Effector memory CD8-positive, alpha-beta T cell (primary cell): ENCODE measurements around the gene IGF2BP2.

Experiments used
- ATAC-seq: fragments of 150-1000 bp; cut with Tn5 transposase; replicated peaks from 2 replicates; pipeline ENCODE4 v1.10.0; 2021; ENCODE audit warnings: mild to moderate bottlenecking, moderate library complexity
- DNase-seq, 3 experiments: peaks; one replicate each; pipeline ENCODE4 v3.0.0; 2021
- H3K27ac Mint-ChIP-seq, 2 donors: one replicate each; pipeline ENCODE4 v1.8.0; 2022; ENCODE audit warnings: mild to moderate bottlenecking in 2 of 2, mixed read lengths in 2 of 2, moderate library complexity in 2 of 2
- H3K27me3 Mint-ChIP-seq, 2 donors: one replicate each; pipeline ENCODE4 v1.8.0; 2022; ENCODE audit warnings: mixed read lengths in 2 of 2
- H3K36me3 Mint-ChIP-seq: one replicate; pipeline ENCODE4 v1.8.0; 2022; ENCODE audit warnings: mild to moderate bottlenecking, moderate library complexity, mixed read lengths; ENCODE audit not compliant: insufficient read depth
- H3K4me1 Mint-ChIP-seq, 2 donors: one replicate each; pipeline ENCODE4 v1.8.0; 2022; ENCODE audit warnings: low read depth in 2 of 2, mixed read lengths in 2 of 2
- H3K4me3 Mint-ChIP-seq, 2 donors: one replicate each; pipeline ENCODE4 v1.8.0; 2022; ENCODE audit warnings: mild to moderate bottlenecking in 2 of 2, mixed read lengths in 2 of 2, moderate library complexity in 2 of 2
- H3K9me3 Mint-ChIP-seq, 2 donors: one replicate each; pipeline ENCODE4 v1.8.0; 2022; ENCODE audit warnings: mixed read lengths in 2 of 2

Gene IGF2BP2

DNA sequence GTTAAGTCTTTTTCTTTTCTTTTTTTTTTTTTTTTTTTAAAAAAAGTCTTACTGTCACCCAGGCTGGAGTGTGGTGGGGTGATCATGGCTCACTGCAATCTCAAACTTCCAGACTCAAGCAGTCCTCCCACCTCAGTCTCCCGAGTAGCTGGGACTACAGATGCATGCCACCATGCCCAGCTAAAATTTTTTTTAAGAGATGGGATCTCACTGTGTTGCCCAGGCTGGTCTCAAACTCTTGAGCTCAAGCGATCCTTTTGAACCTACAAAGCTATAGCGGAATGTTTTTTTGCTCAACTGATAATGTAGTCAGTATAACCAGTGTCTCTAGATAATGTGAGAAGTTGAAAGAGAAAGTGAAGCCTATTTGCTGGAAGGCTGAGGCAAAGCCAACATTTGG lies 3.9 kb upstream of the IGF2BP2 start:
- ATAC-seq (no peak), DNase-seq (no peak)
- H3K9me3 Mint-ChIP-seq: no peaks in the 10 kb centered on the region
- peaks cover 59 to 80% of the 10 kb centered on the region in 2 donors for H3K27me3 Mint-ChIP-seq
- no peaks in the 10 kb centered on the region for H3K36me3 Mint-ChIP-seq
- no peak overlapping the region for H3K27ac Mint-ChIP-seq
- H3K4me1 Mint-ChIP-seq: peaks cover 8 to 13% of the 10 kb centered on the region in 2 donors
- H3K4me3 Mint-ChIP-seq: no peak overlapping the region

DNA sequence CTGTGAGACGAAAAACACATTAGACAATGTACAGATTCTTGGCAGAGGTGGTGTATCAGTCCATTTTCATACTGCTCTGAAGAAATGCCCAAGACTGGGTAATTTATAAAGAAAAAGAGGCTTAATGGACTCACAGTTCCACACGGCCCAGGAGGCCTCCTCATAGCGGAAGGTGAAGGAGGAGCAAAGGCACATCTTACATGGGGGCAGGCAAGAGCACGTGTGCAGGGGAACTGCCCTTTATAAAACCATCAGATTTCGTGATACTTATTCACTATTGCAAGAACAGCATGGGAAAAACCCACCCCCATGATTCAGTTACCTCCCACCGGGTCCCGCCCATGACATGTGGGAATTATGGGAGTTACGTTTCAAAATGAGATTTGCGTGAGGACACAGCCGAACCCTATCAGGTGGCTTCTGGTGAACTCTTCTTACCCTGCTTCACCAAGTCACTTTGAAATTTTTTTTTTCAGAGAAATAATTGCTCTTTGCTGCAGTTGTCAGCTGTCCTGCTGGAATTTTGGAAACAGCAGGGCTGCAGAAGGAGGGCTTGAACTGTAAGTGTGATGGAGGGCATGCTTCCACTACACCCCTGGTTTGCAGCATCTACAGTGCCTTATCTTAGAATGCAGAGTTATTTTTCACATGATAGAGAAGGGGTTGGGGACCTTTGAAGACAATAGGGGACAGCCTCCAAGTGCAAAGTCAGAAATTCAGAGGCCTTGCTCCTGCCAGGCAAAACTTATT lies 2.9 kb upstream of the IGF2BP2 start:
- Mint-ChIP-seq H3K27ac (no peak overlapping the region), H3K4me3 (no peak overlapping the region), H3K36me3 (no peaks in the 10 kb centered on the region), H3K4me1 (peaks cover 9 to 14% of the 10 kb centered on the region in 2 donors), H3K27me3 (peaks cover 65 to 90% of the 10 kb centered on the region in 2 donors), H3K9me3 (no peaks in the 10 kb centered on the region)
- DNase-seq (no peak), ATAC-seq (no peak)

DNA sequence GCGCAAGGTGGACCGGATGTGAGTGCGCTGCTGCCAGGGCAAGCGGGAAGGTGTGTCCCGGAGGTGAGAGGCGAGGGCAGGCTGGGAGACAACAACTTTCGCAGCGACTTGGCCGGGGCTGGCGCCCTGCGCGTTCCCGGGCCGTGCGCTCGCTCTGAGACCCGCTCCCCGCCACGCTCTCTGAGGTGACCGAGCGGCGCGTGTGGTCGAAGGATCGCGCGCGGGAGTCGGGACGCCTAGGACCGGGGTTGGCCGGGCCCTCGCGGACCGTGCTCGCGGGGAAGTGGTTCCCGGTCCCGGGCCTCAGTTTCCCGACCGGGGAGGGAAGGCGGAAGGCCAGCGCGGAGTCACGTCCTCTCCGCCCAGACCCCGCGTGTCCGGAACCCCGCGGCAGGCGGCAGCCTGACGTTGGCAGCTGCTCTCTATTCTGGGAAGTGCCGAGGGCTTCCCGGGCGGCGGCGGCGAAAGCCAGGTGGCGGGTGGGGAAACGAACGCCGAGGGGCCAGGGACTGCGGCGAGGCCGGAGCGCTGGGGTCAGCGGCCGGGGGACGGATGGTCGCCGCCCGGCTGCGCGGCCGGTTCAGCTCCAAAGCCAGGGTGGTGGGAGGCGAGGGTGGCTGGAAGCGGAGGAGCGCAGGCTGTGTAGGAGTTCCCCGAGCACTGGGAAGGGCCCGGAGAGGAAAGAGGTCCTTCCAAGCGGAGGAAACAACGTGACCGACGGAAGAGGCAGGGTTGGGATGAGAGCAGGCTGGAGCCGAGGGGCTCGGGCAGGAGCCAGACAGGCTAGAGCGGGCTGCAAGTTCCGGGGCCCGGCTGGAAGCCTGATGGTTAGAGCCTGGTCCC lies 1.0 kb upstream of the IGF2BP2 start:
- no peak for DNase-seq
- H3K4me3 Mint-ChIP-seq: peak overlapping the region; percentile 82 to 85
- ATAC-seq: peak; percentile 55
- no peak overlapping the region for H3K27ac Mint-ChIP-seq
- H3K27me3 Mint-ChIP-seq: peaks cover 75 to 88% of the 10 kb centered on the region in 2 donors
- no peaks in the 10 kb centered on the region for H3K9me3 Mint-ChIP-seq
- no peaks in the 10 kb centered on the region for H3K36me3 Mint-ChIP-seq
- H3K4me1 Mint-ChIP-seq: peaks cover 9 to 14% of the 10 kb centered on the region in 2 donors

DNA sequence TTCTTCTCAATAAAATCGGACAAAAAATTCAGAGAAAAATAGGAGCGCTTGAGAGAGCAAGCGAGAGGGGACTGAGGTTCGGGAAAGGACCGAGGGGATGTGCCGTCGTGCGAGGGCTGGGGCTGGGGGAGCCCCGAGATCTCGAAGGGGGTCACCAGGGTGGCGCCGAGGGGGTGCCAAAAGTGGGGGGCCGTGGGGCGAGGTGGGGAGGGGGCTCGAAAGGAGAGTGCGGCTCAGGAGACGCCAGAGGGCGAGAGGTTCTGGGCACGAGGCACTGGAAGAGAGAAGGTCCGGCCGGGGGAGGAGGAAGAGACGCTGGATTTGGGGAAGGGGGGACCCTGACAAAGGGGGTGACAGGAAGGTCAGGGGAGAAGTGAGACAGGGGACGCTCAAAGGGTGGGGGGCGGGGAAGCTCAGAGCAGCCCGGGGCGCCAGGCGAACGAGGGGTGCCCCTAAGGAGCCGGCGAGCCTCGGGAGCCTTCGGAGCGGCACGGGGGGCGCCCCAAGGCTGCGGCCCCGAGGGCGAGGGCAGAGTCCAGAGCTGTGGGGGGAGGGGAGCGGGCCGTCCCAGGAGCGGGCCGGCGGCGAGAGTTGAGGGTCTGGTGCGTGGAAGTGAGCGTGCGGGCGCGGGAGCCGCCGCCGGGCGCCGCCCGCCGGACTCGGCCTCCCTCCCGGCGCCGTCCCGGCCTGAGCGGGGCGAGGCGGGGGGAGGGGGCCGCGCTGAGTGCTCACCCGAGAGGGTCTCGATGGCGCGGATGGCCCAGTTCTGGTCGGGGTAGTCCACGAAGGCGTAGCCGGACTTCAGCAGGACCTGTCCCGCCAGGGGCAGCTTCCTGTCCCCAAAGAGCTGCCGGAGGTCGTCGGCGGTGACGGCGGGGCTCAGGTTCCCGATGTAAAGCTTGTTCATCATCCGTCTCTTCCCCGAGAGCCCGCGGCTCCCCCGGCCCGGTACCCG lies 514 bp downstream of the IGF2BP2 start:
- DNase-seq (no peak), ATAC-seq (no peak)
- H3K36me3 Mint-ChIP-seq: no peaks in the 10 kb centered on the region
- H3K4me1 Mint-ChIP-seq: peaks cover 9 to 14% of the 10 kb centered on the region in 2 donors
- peak overlapping the region; percentile 82 to 85 for H3K4me3 Mint-ChIP-seq
- no peaks in the 10 kb centered on the region for H3K9me3 Mint-ChIP-seq
- H3K27me3 Mint-ChIP-seq: peaks cover 75 to 86% of the 10 kb centered on the region in 2 donors
- H3K27ac Mint-ChIP-seq: peak overlapping the region in 1 of 2 donors; percentile 32

DNA sequence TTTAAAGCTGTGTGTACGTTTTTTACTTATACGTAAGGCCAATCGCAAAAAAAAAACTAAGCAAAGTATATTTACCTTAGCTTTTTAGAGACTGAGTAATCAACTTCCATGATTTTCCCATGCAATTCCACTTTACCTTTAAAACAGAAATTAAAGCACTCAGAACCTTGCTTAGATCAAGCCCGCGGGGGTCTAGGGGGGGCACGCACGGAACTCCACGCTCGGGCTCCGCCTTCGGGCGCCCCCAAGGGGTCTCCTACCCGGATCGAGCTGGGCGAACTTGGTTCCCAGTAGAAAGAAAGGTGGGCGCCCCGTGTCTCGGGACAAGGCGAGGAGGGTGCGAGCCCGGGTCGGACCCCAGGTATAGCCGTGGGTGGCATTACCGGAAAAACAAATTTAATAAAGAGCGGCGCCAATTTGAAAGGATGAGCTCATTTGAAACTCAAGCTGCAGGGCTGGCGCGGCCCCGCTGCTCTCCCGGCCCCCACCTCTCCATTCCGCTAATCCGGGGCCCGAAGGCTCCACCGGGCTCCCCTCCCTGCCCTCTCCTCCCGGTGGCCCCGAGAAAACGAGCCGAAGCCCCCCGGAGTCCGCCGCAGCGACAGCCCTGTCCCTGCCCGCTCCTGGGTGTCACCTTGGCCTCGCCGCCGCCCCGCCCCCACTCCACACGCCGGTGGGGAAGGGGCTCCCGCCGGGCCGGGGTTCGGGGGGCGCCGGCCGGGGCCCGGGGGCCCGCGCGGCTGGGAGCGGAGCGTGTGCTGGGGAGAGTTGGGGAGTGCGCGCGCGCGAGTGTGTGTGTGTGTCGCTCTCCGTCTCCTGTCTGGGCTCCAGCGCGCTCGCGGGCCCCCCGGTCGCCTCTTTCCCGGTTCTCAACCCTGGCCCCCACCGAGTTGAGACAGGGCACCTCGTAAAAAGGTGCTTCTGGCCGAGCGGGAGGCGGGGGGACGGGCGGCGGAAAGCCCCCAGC lies 1.5 kb downstream of the IGF2BP2 start:
- no peak for DNase-seq
- H3K27ac Mint-ChIP-seq: peak overlapping the region in 1 of 2 donors; percentile 32
- H3K9me3 Mint-ChIP-seq: no peaks in the 10 kb centered on the region
- peaks cover 9 to 14% of the 10 kb centered on the region in 2 donors for H3K4me1 Mint-ChIP-seq
- H3K27me3 Mint-ChIP-seq: peaks cover 77 to 82% of the 10 kb centered on the region in 2 donors
- peak; percentile 31 for ATAC-seq
- H3K36me3 Mint-ChIP-seq: no peaks in the 10 kb centered on the region
- H3K4me3 Mint-ChIP-seq: peak overlapping the region; percentile 82 to 85

DNA sequence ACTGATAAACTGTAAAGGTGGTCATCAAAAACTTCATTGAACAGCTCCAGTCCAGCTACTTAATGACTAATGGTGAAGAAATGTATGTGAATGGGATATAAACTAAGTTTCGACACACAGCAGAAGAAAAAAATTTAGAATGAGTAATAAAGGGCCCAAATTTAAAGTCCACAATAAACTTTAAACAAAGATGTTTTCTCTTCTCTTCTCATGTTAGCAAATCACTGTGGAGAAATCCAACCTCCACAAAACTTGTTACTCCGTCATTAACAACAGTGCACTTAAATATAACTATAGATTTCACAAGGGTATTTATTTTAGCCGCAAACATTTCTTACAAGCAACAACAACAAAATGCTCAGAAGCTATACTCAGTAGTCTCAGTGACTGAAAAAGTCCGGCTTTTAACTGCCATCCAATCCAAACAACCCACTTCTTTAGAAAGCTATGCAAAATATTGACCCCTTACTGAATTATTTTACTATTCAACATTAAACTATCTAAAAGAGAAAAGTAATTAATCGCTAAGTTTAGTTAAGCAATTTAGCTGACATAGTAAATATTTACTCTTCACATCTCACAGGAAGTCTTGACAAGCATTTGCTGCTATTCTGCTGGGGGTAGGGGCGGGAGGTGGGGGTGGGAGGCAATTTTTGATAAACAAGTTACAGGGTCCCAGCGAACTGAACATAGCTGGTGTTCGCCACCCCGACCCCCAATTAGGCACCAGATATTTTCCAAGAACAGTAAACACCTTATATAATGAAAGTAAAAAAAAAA lies 2.4 kb downstream of the IGF2BP2 start:
- Mint-ChIP-seq H3K4me3 (peak overlapping the region; percentile 59 to 66), H3K27me3 (peaks cover 71 to 78% of the 10 kb centered on the region in 2 donors), H3K27ac (no peak overlapping the region), H3K36me3 (no peaks in the 10 kb centered on the region), H3K4me1 (peaks cover 9 to 14% of the 10 kb centered on the region in 2 donors), H3K9me3 (no peaks in the 10 kb centered on the region)
- ATAC-seq (no peak), DNase-seq (no peak)

DNA sequence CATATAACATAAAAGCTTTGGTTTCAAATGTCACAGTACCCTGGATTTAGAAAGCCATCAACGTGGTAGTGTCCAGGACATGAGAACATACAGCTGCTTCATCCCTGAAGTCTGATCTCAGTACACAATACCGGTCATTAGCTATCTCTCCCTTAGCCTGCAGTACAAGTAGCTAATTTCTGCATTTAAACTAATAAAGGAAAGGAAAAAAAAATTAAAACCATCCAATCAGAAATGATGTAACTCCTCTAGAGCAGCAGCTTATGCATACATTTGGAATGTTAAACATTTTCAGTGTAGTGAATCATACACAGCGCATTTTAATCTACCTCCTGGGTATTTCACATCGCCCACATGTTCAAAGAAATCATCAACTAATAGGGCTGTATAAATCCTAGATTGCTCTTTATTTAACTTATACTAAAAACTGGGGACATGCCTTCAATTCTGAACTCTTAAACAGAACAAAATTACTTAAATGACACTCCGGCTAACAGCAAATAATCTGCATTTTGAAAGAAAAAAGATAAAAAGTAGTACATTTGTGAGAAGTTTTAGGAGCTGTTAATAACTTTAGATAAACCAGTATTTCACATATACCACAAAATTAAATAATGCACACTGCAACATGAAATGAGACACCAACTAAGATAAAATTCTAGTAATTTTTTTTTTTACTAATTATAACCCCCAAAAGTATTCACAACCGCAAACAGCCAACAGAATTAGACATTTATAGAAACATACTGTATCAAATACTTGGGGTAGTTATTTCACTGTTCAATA lies 3.7 kb downstream of the IGF2BP2 start:
- Mint-ChIP-seq H3K36me3 (no peaks in the 10 kb centered on the region), H3K27me3 (peaks cover 66 to 72% of the 10 kb centered on the region in 2 donors), H3K27ac (no peak overlapping the region), H3K4me1 (peaks cover 7 to 8% of the 10 kb centered on the region in 2 donors), H3K9me3 (no peaks in the 10 kb centered on the region), H3K4me3 (no peak overlapping the region)
- ATAC-seq: no peak
- DNase-seq: no peak

DNA sequence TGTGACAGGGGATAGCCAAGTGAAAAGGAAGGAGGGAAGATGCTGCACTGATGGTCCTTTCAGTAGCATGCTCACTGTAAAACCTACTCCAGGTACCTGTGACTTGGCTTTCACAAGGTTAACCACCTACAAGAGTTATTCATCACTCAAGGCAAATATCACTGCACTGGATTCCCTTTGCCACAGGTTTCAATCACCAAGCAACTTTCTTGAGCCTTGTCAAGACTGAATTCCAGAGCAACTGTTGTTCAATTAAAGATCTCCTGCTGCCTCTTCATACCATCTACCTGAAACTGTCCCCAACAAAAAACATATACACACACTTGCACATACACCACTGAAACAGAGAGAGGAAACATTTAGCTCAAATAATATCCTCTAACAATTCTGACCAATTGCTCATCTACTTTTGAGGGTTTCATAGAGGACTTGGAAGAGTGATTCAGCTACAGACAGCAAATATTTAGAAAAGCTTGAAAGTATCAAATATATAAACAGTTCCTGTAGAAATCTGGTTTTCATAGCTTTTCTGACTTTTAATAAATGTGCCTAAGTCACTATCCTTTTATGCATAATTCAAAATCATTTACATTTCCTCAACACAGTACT lies 6.5 kb downstream of the IGF2BP2 start:
- H3K9me3 Mint-ChIP-seq: no peaks in the 10 kb centered on the region
- no peak overlapping the region for H3K4me3 Mint-ChIP-seq
- no peak overlapping the region for H3K27ac Mint-ChIP-seq
- ATAC-seq: no peak
- DNase-seq: no peak
- no peaks in the 10 kb centered on the region for H3K36me3 Mint-ChIP-seq
- H3K4me1 Mint-ChIP-seq: no peaks in the 10 kb centered on the region
- peaks cover 58 to 62% of the 10 kb centered on the region in 2 donors for H3K27me3 Mint-ChIP-seq

DNA sequence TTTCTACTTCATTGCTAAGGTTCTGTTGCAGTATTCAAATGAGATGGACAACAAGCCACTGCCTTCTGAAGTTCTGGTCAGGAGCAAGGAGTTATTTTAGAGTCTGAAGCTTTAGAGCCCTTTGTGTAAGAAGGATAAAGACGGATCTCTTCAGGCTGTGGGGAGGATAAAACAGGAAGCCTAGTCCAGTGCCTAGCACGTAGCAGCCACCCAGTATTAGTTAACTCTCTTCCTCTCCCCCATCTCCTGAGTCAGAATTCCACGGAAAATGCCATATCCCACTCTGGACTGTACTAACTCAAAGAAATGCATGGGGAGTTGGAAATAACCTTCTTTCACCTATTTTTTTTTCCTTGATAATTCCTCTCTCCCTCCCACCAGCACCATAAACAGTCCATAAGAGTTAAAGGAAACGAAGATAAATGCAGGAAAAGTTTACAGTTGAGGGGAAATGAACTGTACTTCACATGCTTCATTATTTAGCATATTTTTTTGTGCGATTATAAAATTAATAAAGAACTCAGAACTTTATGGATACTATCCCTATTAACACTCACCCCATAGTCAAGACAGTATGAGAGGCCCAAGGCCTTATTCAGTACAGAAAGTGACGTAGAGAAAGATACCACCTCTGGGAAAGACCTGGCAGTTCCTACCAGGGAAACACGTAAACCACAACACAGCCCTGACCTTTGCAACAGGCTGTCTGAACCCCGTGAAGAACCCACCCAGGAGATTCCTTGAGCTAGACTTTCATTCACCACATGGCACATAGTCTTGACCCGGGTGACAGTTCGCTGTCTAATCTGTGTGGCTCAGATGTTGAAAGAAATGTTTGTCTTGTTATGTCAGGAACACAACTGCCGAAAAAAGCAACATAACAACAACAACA lies 9.2 kb downstream of the IGF2BP2 start:
- peaks cover 49 to 50% of the 10 kb centered on the region in 2 donors for H3K27me3 Mint-ChIP-seq
- H3K36me3 Mint-ChIP-seq: no peaks in the 10 kb centered on the region
- no peak overlapping the region for H3K27ac Mint-ChIP-seq
- no peaks in the 10 kb centered on the region for H3K4me1 Mint-ChIP-seq
- no peak overlapping the region for H3K4me3 Mint-ChIP-seq
- ATAC-seq (no peak), DNase-seq (no peak)
- H3K9me3 Mint-ChIP-seq: no peaks in the 10 kb centered on the region

DNA sequence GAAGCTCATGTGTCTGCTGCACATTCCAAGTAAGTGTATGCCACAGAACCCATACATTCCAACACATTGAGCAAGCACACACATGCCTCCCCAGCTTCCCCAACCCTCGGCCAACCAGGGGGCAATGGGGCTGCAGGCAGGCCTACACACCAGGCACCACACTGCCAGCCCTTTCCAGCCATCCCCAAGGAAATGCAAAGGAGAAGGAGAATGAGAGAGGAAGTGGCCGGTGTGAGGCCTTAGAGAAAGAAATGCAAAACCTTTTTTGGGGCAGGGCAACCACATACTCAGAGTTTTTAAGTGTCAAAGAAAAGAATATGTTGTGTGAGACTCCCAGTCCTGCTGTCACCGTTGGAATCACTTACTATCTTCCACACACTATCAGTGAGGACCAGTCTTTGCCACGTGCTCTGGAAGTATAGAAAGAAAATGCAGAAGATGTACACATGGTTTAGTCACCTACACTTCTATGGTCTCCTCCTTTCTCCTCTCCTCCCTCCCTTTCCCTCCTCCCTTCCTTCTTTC lies 11.1 kb downstream of the IGF2BP2 start:
- no peak for ATAC-seq
- Mint-ChIP-seq H3K27me3 (peaks cover 30 to 50% of the 10 kb centered on the region in 2 donors), H3K9me3 (no peaks in the 10 kb centered on the region), H3K4me1 (no peaks in the 10 kb centered on the region), H3K4me3 (no peak overlapping the region), H3K27ac (no peak overlapping the region), H3K36me3 (no peaks in the 10 kb centered on the region)
- DNase-seq: no peak
